ENCODE measurements around the gene FNBP1.

GRCh38 chr9:129887334-129888292 is 155.4 kb downstream of the FNBP1 start:
- TF ChIP-seq CTCF (conservative IDR thresholded peaks at IDR 0.05 in 1 of 2, IDR thresholded peaks at IDR 0.05 in 1 of 2; ENCODE audit: low read depth in 1 of 2, low read length in 2 of 2): peak; percentile 10 to 17
- TF ChIP-seq EZH2 (IDR thresholded peaks at IDR 0.05; ENCODE audit: low read length, missing control alignments): no peak

Data from fibroblast of lung (primary cell).